ENCODE results near the gene CRYBG3.

The CRYBG3 gene

GRCh38 chr3:97863775-97864174, 42.0 kb downstream of the CRYBG3 start:
- no peak overlapping the region for H3K27ac ChIP-seq
- TF ChIP-seq CTCF (conservative IDR thresholded peaks at IDR 0.05): no peak

- TF ChIP-seq CTCF (conservative IDR thresholded peaks at IDR 0.05): no peak
- no peak overlapping the region for H3K27ac ChIP-seq
Observed at GRCh38 chr3:97871186-97871585, 49.4 kb downstream of the CRYBG3 start.

GRCh38 chr3:97871801-97872524, 50.2 kb downstream of the CRYBG3 start:
- no peak for TF ChIP-seq CTCF (conservative IDR thresholded peaks at IDR 0.05)

GRCh38 chr3:97872525-97873042, 50.8 kb downstream of the CRYBG3 start:
- TF ChIP-seq CTCF (conservative IDR thresholded peaks at IDR 0.05): no peak
- H3K27ac ChIP-seq: no peak overlapping the region

More at GRCh38 chr3:97871801-97872524, 50.2 kb downstream of the CRYBG3 start:
- H3K27ac ChIP-seq: no peak overlapping the region

GRCh38 chr3:97880267-97880666, 58.5 kb downstream of the CRYBG3 start:
- no peak overlapping the region for H3K27ac ChIP-seq
- no peak for TF ChIP-seq CTCF (conservative IDR thresholded peaks at IDR 0.05)

GRCh38 chr3:97882975-97883598, 61.3 kb downstream of the CRYBG3 start:
- no peak for TF ChIP-seq CTCF (conservative IDR thresholded peaks at IDR 0.05)
- peak overlapping the region; percentile 54; the same call in 1 of the 2 replicates for H3K27ac ChIP-seq

GRCh38 chr3:97883736-97884135, 61.9 kb downstream of the CRYBG3 start:
- peak overlapping the region; percentile 54; the same call in 1 of the 2 replicates for H3K27ac ChIP-seq
- no peak for TF ChIP-seq CTCF (conservative IDR thresholded peaks at IDR 0.05)
